ENCODE data around the gene GOLGA6C. TPM values are rescaled to one million over a fixed set of nuclear protein-coding genes. Genes with fewer than 3 reads are reported as not detected.
A peak's percentile ranks its signal among the peaks of the same experiment; 100 is the strongest.

The GOLGA6C gene
- total RNA-seq, 2 donors from 2014 or later, result not detected

GRCh38 chr15:75228787-75229186 lies 29.3 kb upstream of the GOLGA6C start:
- Histone ChIP-seq H3K36me3 (replicated peaks in 1 of 2; ENCODE audit: insufficient read depth in 1 of 2, low read depth in 2 of 2) (no peaks in the 10 kb centered on the region), H3K9me3 (no peaks in the 10 kb centered on the region), H3K4me3 (no peak overlapping the region), H3K27ac (no peak overlapping the region), H3K27me3 (no peaks in the 10 kb centered on the region), H3K4me1 (no peaks in the 10 kb centered on the region)
- ATAC-seq (no peak), DNase-seq (peak in 1 of 4 donors; percentile 11)
- intact Hi-C loops (cut with DNase I), result no loop called here
- 64 to 67% methylated on average over 7 to 9 of the region's 9 CpGs for WGBS, 2 donors
- TF ChIP-seq POLR2A (IDR thresholded peaks at IDR 0.05), result no peak
- TF ChIP-seq CTCF (IDR thresholded peaks at IDR 0.05), result no peak

- 82 to 87% methylated on average over 8 to 21 of the region's 21 CpGs for WGBS, 2 donors
- peak in 2 of 4 donors; percentile 1 to 4 for DNase-seq
- Histone ChIP-seq H3K9me3 (no peaks in the 10 kb centered on the region), H3K27me3 (no peaks in the 10 kb centered on the region), H3K36me3 (replicated peaks in 1 of 2; ENCODE audit: insufficient read depth in 1 of 2, low read depth in 2 of 2) (no peaks in the 10 kb centered on the region), H3K4me3 (no peak overlapping the region), H3K27ac (no peak overlapping the region), H3K4me1 (no peaks in the 10 kb centered on the region)
- intact Hi-C loops (cut with DNase I), result loop anchor here (10.0 kb wide), 1 partner anchor 75 kb away; no protein-coding TSS in a partner anchor
- TF ChIP-seq POLR2A (IDR thresholded peaks at IDR 0.05) (no peak), CTCF (IDR thresholded peaks at IDR 0.05) (no peak)
- ATAC-seq, result no peak
These were observed 28.7 kb upstream of the GOLGA6C start for GRCh38 chr15:75229191-75230015.

GRCh38 chr15:75230016-75230343 lies 28.2 kb upstream of the GOLGA6C start:
- H3K36me3 ChIP-seq (replicated peaks in 1 of 2; ENCODE audit: insufficient read depth in 1 of 2, low read depth in 2 of 2), result no peaks in the 10 kb centered on the region
- ATAC-seq, result no peak
- whole genome bisulfite sequencing, 2 donors, result 76 to 95% methylated on average over 1 to 2 of the region's 2 CpGs
- no peak overlapping the region for H3K27ac ChIP-seq
- DNase-seq, result no peak
- intact Hi-C loops (cut with DNase I), result loop anchor here (10.0 kb wide), 1 partner anchor 75 kb away; no protein-coding TSS in a partner anchor
- TF ChIP-seq CTCF (IDR thresholded peaks at IDR 0.05) (no peak), POLR2A (IDR thresholded peaks at IDR 0.05) (no peak)
- no peaks in the 10 kb centered on the region for H3K4me1 ChIP-seq
- no peak overlapping the region for H3K4me3 ChIP-seq
- no peaks in the 10 kb centered on the region for H3K27me3 ChIP-seq
- H3K9me3 ChIP-seq, result no peaks in the 10 kb centered on the region

GRCh38 chr15:75230551-75231371 lies 27.4 kb upstream of the GOLGA6C start:
- 82 to 91% methylated on average over 9 to 16 of the region's 16 CpGs for WGBS, 2 donors
- H3K4me1 ChIP-seq, result no peaks in the 10 kb centered on the region
- intact Hi-C loops (cut with DNase I), result loop anchor here (10.0 kb wide), 1 partner anchor 74 kb away; no protein-coding TSS in a partner anchor
- no peak for TF ChIP-seq POLR2A (IDR thresholded peaks at IDR 0.05)
- no peak for TF ChIP-seq CTCF (IDR thresholded peaks at IDR 0.05)
- DNase-seq, result peak in 2 of 4 donors; percentile 7 to 9
- H3K4me3 ChIP-seq, result no peak overlapping the region
- H3K27ac ChIP-seq, result no peak overlapping the region
- H3K27me3 ChIP-seq, result no peaks in the 10 kb centered on the region
- ATAC-seq, result no peak
- H3K9me3 ChIP-seq, result no peaks in the 10 kb centered on the region
- H3K36me3 ChIP-seq (replicated peaks in 1 of 2; ENCODE audit: insufficient read depth in 1 of 2, low read depth in 2 of 2), result no peaks in the 10 kb centered on the region
